DND-41 (cell line): ENCODE measurements around the gene IBA57.

ENCODE experiments used
- CTCF ChIP-seq: IDR thresholded peaks from 2 replicates; pipeline ENCODE4 v1.5.1; 2012; ENCODE audit warnings: borderline replicate concordance, low read length, moderate library complexity, mild to moderate bottlenecking; ENCODE audit not compliant: poor library complexity, severe bottlenecking; ENCODE audit errors: extremely low read depth
- EZH2 ChIP-seq: IDR thresholded peaks from 3 replicates; pipeline ENCODE4 v1.6.1; 2012; ENCODE audit warnings: borderline replicate concordance, low read depth, mild to moderate bottlenecking, moderate library complexity, low read length, inconsistent platforms; ENCODE audit not compliant: severe bottlenecking

- TF ChIP-seq CTCF (no peak), EZH2 (no peak)
These were observed 41.2 kb downstream of the IBA57 start for GRCh38 chr1:228206582-228207351.
